Measurements from ENCODE around the gene NKD1. TPM values are rescaled to one million over a fixed set of nuclear protein-coding genes. Genes with fewer than 3 reads are reported as not detected.
A peak's percentile ranks its signal among the peaks of the same experiment; 100 is the strongest.

NKD1 gene
- total RNA-seq, 1 donor, result not detected

DNA sequence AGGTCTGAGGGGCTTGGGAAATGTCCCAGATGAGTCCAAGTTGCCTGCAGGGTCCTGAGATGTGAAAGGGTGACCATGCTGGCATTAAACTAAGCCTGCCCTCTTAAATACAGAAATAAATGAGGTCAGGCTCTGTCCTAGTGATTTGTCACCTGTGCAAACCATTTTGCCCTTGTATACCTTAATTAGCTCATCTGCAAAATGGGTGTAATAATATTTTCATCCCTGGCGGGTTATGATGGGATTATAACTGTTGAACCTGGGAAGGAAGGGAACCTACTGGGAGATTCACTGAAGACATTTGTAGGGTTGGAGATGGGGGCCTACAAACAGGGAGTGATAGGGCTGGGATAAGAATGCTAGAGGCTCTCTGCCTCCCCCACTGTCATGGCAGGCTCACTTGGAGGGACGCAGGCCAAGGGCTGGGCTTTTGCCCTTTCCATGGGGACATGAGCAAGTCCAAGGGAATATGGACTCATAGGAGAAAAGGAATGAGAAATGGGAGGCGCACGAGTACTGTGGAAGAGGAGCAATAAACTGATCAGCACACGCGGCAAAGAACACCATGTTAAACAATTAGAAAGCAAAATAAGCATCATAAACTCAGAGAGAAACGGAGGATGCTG, 4.4 kb downstream of the NKD1 start:
- no peak overlapping the region for H3K4me3 ChIP-seq (ENCODE audit: low read depth, low read length)
- TF ChIP-seq, protein P1, sequence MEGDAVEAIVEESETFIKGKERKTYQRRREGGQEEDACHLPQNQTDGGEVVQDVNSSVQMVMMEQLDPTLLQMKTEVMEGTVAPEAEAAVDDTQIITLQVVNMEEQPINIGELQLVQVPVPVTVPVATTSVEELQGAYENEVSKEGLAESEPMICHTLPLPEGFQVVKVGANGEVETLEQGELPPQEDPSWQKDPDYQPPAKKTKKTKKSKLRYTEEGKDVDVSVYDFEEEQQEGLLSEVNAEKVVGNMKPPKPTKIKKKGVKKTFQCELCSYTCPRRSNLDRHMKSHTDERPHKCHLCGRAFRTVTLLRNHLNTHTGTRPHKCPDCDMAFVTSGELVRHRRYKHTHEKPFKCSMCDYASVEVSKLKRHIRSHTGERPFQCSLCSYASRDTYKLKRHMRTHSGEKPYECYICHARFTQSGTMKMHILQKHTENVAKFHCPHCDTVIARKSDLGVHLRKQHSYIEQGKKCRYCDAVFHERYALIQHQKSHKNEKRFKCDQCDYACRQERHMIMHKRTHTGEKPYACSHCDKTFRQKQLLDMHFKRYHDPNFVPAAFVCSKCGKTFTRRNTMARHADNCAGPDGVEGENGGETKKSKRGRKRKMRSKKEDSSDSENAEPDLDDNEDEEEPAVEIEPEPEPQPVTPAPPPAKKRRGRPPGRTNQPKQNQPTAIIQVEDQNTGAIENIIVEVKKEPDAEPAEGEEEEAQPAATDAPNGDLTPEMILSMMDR (IDR thresholded peaks at IDR 0.05; ENCODE audit: insufficient read depth, low read depth, low read length), result no peak
- DNase-seq (ENCODE audit: low read depth), result no peak

DNA sequence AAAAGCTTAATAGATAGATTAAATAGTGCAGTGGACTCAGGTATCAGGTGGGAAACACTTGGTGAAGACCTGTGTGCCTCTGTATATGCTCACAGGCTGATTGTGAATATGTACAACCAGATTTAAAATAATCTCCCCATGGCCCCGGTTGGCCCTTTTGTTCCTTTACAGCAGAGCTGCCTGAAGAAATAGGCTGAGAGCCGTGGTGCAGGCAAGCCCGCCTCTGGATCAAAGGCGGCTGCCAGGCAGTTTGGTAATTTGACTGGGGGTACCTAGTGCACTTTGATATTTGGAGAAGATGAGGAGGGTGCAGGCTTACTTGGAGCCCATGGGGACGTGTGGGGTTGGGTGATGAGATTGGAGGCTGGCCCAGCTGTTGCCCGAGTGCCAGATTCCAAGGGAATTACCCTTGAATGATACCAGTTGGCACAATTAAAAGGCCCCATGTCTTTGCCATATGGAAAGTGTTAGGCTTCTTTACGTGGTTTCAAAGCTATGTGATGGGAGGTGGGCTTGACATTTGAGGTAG, 5.0 kb downstream of the NKD1 start:
- no peak overlapping the region for H3K4me3 ChIP-seq (ENCODE audit: low read depth, low read length)
- TF ChIP-seq, protein P1 (IDR thresholded peaks at IDR 0.05; ENCODE audit: insufficient read depth, low read depth, low read length), result no peak
- DNase-seq (ENCODE audit: low read depth), result no peak

DNA sequence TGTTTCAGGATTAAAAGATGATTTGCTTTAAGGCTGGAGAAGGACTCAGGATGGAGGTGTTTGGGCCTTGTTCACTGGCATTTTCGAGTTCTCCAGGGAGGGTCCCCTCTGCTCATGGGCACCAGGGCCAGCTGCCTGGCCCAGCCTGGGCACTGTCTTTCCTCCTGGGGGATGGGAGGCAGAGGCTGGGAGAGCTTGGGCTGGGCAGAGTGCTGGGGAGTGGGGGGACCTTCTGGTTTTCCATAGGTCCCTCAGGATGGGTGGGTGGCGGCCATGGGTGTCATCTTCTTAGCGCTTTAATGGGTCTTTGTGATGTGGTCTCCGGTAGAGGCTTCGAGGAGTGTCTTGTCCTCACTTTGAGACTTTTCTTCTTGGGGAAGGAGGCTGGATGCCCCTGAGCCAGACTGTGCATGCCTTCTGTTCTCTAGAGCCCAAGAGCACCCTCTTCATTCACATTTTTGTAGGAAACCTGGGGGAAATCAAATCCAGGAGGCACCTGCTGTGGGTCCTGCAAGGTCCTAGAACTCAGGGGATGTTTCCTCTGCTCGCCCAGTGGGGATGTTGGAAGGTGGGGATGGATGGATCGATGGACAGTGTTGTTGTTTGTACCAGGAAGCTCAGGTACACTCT, 5.7 kb downstream of the NKD1 start:
- TF ChIP-seq, protein P1 (IDR thresholded peaks at IDR 0.05; ENCODE audit: insufficient read depth, low read depth, low read length), result no peak
- no peak overlapping the region for H3K4me3 ChIP-seq (ENCODE audit: low read depth, low read length)
- DNase-seq (ENCODE audit: low read depth), result no peak

DNA sequence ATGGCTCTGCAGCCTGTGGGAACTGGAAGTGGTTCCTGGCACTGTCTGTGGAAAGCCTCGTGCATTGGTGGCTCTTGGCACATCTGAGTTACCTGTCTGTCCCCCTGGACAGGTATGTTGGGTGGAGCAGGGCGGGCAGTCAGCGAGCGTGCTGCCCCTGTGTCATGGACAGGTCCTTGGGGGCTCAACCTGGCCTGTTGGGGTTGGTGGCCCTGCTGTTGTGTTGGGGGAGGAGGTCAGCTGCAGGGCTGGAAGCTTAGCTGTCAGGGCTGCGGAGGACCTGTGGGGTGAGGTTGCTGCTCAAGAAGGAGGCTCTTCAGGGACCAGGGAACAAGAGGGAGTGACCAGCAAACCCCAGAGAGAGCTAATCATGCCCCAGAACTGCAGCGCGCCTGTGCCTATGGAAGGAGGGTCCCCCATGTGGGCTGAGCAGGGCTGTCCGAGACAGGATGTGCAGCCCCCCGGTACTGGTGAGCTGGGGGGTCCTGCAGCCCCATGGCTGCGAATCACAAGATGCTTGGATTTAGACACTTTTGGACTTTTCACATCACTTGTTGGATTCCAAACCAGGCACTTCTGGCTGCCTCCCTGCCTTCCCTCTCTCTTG, 7.2 kb downstream of the NKD1 start:
- no peak overlapping the region for H3K4me3 ChIP-seq (ENCODE audit: low read depth, low read length)
- no peak for DNase-seq (ENCODE audit: low read depth)
- TF ChIP-seq, protein P1 (IDR thresholded peaks at IDR 0.05; ENCODE audit: insufficient read depth, low read depth, low read length), result no peak

DNA sequence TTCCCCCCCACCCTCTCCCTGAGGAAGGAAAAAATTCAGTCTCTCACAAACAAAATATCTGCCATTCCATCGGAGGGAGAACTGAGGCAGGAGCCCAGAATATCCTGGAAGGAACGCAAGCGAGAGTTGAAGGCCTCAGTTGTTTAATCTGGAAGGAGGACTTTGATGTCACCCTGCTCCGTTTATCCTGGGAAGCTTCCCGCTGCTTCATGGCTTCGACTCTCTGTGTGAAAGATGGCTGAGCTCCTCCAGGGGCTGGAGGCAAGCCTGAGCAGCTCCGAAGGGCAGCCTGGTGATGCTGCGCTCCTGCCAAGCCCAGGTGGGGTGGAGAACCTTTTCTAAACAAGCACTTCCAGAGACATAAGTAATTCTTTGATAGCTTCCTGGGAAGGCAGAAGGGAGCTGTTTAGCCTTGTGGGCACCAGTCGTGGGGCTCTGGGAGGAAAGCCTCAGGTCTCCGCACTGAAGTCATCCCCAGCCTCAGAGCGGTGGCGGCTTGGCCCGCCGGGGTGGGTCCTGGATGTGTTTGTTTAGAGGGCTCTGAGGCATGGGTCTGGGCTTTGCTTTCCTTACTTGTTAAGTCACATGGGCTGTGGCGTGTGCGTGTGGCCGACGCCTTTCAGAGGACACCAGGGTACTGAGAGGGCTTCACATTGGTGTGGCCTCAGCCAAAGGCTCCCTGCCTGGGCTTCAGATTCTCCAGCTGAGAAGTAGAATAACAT, 7.9 kb downstream of the NKD1 start:
- H3K4me3 ChIP-seq (ENCODE audit: low read depth, low read length), result no peak overlapping the region
- TF ChIP-seq, protein P1 (IDR thresholded peaks at IDR 0.05; ENCODE audit: insufficient read depth, low read depth, low read length), result no peak
- DNase-seq (ENCODE audit: low read depth), result no peak

DNA sequence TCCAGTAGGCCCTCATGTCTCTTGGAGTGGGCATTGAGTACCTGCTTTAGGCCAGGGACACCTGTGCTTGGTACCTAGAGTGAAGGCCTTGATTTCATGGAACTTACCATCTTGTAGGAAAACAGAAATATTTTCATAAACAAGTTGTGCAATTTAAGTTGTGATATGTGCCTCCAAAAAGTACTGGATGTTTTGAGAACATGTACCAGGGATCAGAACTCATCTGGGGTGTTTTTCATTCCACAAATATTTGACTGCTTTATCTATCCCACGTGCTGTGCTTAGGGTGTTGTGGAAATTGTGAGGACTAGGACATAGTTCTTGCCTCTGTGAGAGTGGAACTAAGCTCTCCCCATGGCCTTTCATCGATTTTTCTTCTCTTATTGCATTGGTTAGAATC, 8.8 kb downstream of the NKD1 start:
- H3K4me3 ChIP-seq (ENCODE audit: low read depth, low read length), result no peak overlapping the region
- peak; percentile 59 for DNase-seq (ENCODE audit: low read depth)
- TF ChIP-seq, protein P1 (IDR thresholded peaks at IDR 0.05; ENCODE audit: insufficient read depth, low read depth, low read length), result no peak

Data from fibroblast of villous mesenchyme (primary cell).